Osteoblast (primary cell): ENCODE results near the gene CPN2. TPM values are rescaled to one million over a fixed set of nuclear protein-coding genes. Genes with fewer than 3 reads are reported as not detected.

Source experiments
- DNase-seq: peaks from one replicate; pipeline ENCODE4 v3.0.0; 2011; ENCODE audit warnings: low spot score, mixed read lengths; ENCODE audit not compliant: insufficient read length; ENCODE audit errors: missing footprints
- H2AFZ ChIP-seq: 2 replicates; pipeline ENCODE4 v1.6.0; 2011; ENCODE audit warnings: mild to moderate bottlenecking, low read length
- H3K27ac ChIP-seq: 2 replicates; pipeline ENCODE4 v1.5.1; 2011; ENCODE audit warnings: mild to moderate bottlenecking, low read depth, low read length, moderate library complexity
- H3K27me3 ChIP-seq: 2 replicates; pipeline ENCODE4 v1.6.0; 2012; ENCODE audit warnings: mild to moderate bottlenecking, control low read depth, inconsistent platforms, low read length, moderate library complexity; ENCODE audit not compliant: insufficient read depth
- H3K36me3 ChIP-seq: 2 replicates; pipeline ENCODE4 v1.5.1; 2011; ENCODE audit warnings: mild to moderate bottlenecking, low read length, control low read depth, moderate library complexity; ENCODE audit not compliant: insufficient read depth
- H3K4me1 ChIP-seq: 2 replicates; pipeline ENCODE4 v1.5.1; 2011; ENCODE audit warnings: mild to moderate bottlenecking, low read length, control low read depth, moderate library complexity; ENCODE audit not compliant: insufficient read depth
- H3K4me2 ChIP-seq: 2 replicates; pipeline ENCODE4 v1.6.0; 2011; ENCODE audit warnings: mild to moderate bottlenecking, low read length; ENCODE audit not compliant: insufficient read depth
- H3K4me3 ChIP-seq: fragments of 200-600 bp; sonication (generic); 3 replicates; pipeline ENCODE4 v1.5.1; 2012; ENCODE audit warnings: mild to moderate bottlenecking, low read length, inconsistent platforms; ENCODE audit not compliant: insufficient read depth
- H3K79me2 ChIP-seq: 2 replicates; pipeline ENCODE4 v1.6.0; 2012; ENCODE audit warnings: mild to moderate bottlenecking, low read length, control low read depth, inconsistent platforms; ENCODE audit not compliant: insufficient read depth
- H3K9me3 ChIP-seq: 2 replicates; pipeline ENCODE4 v1.5.1; 2011; ENCODE audit warnings: low read depth, low read length, control low read depth
- H4K20me1 ChIP-seq: 2 replicates; pipeline ENCODE4 v1.6.0; 2012; ENCODE audit warnings: mild to moderate bottlenecking, low read length, control low read depth; ENCODE audit not compliant: insufficient read depth
- total RNA-seq: library from RNA; depleted of rRNA; stranded (reverse); fragments of >200 nt; gene quantifications from 2 replicates; pipeline ENCODE4 v1.2.3, GENCODE V29; 2012
- TF ChIP-seq, protein P1 (sequence below): IDR thresholded peaks from 2 replicates; pipeline ENCODE4 v1.5.1; 2011; ENCODE audit warnings: mild to moderate bottlenecking, low read depth, low read length, moderate library complexity; ENCODE audit errors: extremely low read depth

CPN2 gene
- total RNA-seq, 1 donor = under 0.01 TPM

- Histone ChIP-seq H4K20me1 (no peaks in the 10 kb centered on the region), H3K36me3 (no peaks in the 10 kb centered on the region), H3K27me3 (peaks cover 5% of the 10 kb centered on the region), H3K4me3 (no peak overlapping the region), H3K9me3 (no peaks in the 10 kb centered on the region), H3K27ac (no peak overlapping the region), H3K4me1 (peaks cover 8% of the 10 kb centered on the region), H2AFZ (no peak overlapping the region), H3K4me2 (no peak overlapping the region), H3K79me2 (no peaks in the 10 kb centered on the region)
- TF ChIP-seq, protein P1, sequence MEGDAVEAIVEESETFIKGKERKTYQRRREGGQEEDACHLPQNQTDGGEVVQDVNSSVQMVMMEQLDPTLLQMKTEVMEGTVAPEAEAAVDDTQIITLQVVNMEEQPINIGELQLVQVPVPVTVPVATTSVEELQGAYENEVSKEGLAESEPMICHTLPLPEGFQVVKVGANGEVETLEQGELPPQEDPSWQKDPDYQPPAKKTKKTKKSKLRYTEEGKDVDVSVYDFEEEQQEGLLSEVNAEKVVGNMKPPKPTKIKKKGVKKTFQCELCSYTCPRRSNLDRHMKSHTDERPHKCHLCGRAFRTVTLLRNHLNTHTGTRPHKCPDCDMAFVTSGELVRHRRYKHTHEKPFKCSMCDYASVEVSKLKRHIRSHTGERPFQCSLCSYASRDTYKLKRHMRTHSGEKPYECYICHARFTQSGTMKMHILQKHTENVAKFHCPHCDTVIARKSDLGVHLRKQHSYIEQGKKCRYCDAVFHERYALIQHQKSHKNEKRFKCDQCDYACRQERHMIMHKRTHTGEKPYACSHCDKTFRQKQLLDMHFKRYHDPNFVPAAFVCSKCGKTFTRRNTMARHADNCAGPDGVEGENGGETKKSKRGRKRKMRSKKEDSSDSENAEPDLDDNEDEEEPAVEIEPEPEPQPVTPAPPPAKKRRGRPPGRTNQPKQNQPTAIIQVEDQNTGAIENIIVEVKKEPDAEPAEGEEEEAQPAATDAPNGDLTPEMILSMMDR = no peak
- DNase-seq = no peak
Measured at GRCh38 chr3:194342861-194343560, 8.1 kb downstream of the CPN2 start.

DNA sequence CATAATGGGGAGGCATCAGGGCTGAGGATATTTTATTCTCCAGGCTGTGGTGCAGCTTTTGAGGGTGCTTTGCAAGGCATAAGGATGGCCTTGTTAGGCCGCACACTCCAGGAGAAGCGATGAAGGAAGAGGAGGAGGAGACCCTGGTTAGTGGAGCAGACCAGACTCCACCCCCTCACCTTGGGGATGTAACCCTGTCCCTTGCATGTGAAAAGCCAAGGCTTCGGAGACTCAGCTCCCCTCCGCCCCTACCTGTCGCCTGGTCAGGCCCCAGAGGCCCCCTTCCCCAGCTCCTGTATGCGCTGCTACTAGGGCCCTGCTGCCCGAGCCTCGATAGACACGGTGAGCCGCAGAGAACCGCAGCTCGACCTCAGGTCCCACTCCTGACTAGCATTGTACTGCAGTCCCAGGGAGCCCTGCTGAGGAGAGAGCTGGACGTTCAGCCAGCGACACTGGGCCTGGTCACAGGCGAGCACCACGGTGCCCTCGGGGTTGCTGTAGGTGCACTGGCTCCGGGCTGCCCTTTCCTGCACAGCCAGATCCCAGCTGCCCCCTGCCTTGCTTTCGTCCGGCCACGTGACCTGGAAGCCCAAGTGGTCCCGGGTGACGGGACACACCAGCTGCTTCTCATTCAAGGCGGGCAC, 10.2 kb downstream of the CPN2 start:
- TF ChIP-seq, protein P1 = no peak
- Histone ChIP-seq H3K4me1 (peaks cover 5% of the 10 kb centered on the region), H4K20me1 (no peaks in the 10 kb centered on the region), H3K4me2 (no peak overlapping the region), H3K27me3 (peaks cover 5% of the 10 kb centered on the region), H3K79me2 (no peaks in the 10 kb centered on the region), H3K36me3 (no peaks in the 10 kb centered on the region), H3K27ac (no peak overlapping the region), H3K4me3 (no peak overlapping the region), H2AFZ (no peak overlapping the region), H3K9me3 (no peaks in the 10 kb centered on the region)
- DNase-seq = no peak

DNA sequence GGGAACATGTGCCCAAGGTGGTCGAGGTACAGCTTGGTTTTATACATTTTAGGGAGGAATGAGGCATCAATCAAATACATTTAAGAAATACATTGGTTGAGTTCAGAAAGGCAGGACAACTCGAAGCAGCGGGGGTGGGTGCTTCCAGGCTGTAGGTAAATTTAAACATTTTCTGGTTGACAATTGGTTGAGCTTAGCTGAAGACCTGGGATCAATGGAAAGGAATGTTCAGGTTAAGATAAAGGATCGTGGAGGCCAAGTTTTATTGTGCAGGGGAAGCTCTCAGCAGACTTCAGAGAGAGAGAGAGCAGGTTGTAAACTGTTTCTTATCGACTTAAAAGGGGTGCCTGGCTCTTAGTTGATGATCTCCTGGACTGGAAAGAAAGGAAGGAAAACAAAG, 11.3 kb downstream of the CPN2 start:
- Histone ChIP-seq H3K27ac (no peak overlapping the region), H3K36me3 (no peaks in the 10 kb centered on the region), H3K4me2 (no peak overlapping the region), H4K20me1 (no peaks in the 10 kb centered on the region), H3K79me2 (no peaks in the 10 kb centered on the region), H3K4me3 (no peak overlapping the region), H2AFZ (no peak overlapping the region), H3K9me3 (no peaks in the 10 kb centered on the region), H3K27me3 (peaks cover 4% of the 10 kb centered on the region), H3K4me1 (peaks cover 5% of the 10 kb centered on the region)
- TF ChIP-seq, protein P1 = no peak
- peak; percentile 14 for DNase-seq

- Histone ChIP-seq H3K4me3 (no peak overlapping the region), H3K4me2 (no peak overlapping the region), H3K27ac (no peak overlapping the region), H2AFZ (no peak overlapping the region), H3K9me3 (no peaks in the 10 kb centered on the region), H3K36me3 (no peaks in the 10 kb centered on the region), H3K79me2 (no peaks in the 10 kb centered on the region), H4K20me1 (no peaks in the 10 kb centered on the region), H3K27me3 (peaks cover 2% of the 10 kb centered on the region), H3K4me1 (peaks cover 5% of the 10 kb centered on the region)
- DNase-seq = peak; percentile 23
- TF ChIP-seq, protein P1 = no peak
Measured at GRCh38 chr3:194339356-194339755, 11.8 kb downstream of the CPN2 start.
